NCI-H2029 treated with DMSO at 0.1 percent for 48 hours (cell line): Measurements from ENCODE around the gene TEDC1.
"Not testable (repeated sequence)": the region's sequence is repeated elsewhere in the genome, so short reads cannot be mapped to it uniquely, and the experiment has no call there.

ENCODE experiments used
- DNase-seq: peaks from one replicate; lab custom pipeline; 2025; lab: John Stamatoyannopoulos, UW

TEDC1 gene

GRCh38 chr14:105540811-105541210 is 49.8 kb downstream of the TEDC1 start:
- no peak for DNase-seq

- no peak for DNase-seq
Measured at GRCh38 chr14:105541218-105541875, 50.3 kb downstream of the TEDC1 start.

GRCh38 chr14:105545676-105546075 is 54.6 kb downstream of the TEDC1 start:
- DNase-seq = not testable (repeated sequence)

GRCh38 chr14:105546410-105546809 is 55.4 kb downstream of the TEDC1 start:
- DNase-seq = not testable (repeated sequence)

- DNase-seq = not testable (repeated sequence)
Measured at GRCh38 chr14:105547072-105547471, 56.0 kb downstream of the TEDC1 start.

- DNase-seq = no peak
Measured at GRCh38 chr14:105547741-105548169, 56.7 kb downstream of the TEDC1 start.
